GM19238 (cell line): ENCODE results near the gene SLC8A1.

Experiments
- DNase-seq: peaks from one replicate; pipeline ENCODE4 v3.0.0; 2011; ENCODE audit warnings: low spot score; ENCODE audit not compliant: insufficient read length

SLC8A1 gene

GRCh38 chr2:40421631-40422297 lies 30.1 kb downstream of the SLC8A1 start:
- no peak for DNase-seq

DNA sequence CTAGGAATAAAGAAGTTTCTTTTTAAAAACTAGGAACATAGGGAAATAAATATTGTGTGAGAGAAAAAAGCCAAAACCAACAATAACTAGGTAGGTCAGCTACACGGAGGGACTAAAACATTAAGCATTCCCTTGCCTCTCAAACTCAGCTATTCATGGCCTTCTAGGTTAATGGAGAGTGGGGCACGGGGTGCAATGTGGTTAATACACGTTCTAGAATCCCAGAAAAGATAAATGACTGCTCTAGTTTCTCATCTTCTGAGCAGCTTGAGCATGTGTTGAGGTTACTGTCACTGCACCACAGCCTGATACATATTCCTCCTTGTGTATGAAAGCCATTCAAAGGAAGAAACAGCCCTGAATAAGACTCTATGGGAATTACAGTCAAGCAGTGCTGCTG lies 31.4 kb downstream of the SLC8A1 start:
- DNase-seq = no peak

DNA sequence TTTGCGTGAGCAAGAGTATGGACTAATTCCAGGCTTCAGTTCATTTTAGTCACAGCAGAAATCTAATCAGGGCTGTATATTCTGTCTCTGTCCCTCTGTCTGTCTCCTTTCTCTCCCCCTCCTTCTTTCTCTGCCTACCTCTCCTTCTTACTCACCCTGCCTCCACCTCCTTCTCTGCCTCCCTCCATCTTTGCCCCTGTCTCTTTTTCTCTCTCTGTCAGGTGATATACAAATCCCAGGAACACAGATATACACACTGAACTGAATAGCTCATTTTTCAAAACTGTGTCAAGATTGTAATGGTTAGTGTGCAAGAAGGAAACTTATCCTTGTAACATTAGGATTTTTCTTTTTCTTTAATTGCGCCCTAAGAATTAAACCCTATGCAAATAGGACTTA lies 32.5 kb downstream of the SLC8A1 start:
- no peak for DNase-seq

GRCh38 chr2:40418614-40419363 lies 33.1 kb downstream of the SLC8A1 start:
- no peak for DNase-seq

DNA sequence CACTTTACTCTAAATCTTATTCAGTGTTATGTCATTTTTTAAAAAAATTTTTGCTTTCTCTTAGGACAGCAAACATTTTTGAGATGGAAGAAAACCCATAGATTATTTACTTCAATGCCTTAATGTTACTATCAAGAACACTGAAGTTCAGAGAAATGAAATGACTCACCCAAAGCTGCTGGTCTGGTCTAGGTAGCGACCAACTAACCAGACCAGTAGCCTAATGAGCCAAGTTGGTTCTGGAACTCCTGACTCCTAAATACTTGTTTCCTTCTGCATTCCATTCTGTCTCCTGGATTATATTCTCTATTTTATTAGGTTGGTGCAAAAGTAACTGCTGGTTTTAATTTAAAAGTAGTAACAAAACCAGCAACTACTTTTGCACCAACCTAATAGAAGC lies 35.4 kb downstream of the SLC8A1 start:
- no peak for DNase-seq

GRCh38 chr2:40415391-40415790 lies 36.5 kb downstream of the SLC8A1 start:
- no peak for DNase-seq

DNA sequence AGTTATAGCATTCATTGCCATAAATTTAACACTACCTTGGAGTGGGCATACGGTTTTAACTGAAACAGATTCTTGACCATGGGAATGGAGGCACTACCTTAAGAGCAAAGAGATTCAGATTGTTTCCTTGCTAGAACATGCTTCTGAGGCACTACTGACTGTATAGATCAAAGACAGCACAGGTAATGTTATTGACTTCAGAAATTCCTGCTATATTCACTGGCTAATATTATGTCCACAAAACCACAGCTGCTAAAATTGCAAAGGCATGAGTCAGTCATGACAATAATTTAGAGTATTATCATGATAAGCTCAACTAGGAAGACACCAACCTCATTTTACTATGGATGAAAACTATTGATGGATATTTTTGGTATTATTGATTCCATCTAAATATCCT lies 39.4 kb downstream of the SLC8A1 start:
- DNase-seq = no peak

DNA sequence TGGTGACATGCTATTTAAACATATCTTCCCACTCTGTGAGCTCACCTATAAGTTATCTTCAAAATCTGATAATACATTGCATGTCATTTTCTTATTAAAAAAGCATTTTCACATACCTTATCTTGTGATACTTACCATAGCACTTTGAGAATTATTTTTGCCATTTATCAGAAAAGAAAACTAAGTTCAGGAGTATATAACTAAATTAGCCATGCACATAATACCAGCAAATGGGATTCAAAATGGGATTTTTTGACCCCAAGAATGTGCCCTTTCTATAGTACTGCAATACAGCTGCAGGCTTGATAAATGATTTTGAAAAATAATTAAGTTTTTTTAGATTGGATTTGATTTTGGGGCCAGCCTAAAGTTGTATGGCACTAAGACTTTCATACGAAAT lies 41.2 kb downstream of the SLC8A1 start:
- DNase-seq = no peak

GRCh38 chr2:40409734-40410133 lies 42.2 kb downstream of the SLC8A1 start:
- DNase-seq = no peak

- DNase-seq = no peak
These were observed 45.2 kb downstream of the SLC8A1 start for GRCh38 chr2:40406485-40407289.

DNA sequence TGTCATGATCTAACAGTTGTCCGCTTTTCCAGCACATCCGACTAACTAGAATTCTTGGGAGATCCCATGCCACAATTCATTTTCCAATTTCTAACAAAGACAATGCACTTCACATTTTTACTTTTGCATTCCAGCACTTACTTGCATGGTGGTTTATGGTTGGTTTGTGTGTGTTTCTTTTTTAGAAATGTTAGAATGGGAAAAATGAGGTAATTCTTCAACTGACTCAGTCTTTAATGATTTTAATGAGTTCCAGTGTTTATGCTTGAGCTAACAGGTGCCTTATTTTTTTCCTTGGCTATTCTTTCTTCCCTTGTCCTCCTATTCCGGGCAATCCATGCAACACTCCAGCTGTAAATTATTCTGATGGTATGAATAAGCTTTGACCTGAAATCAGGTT lies 46.4 kb downstream of the SLC8A1 start:
- no peak for DNase-seq

GRCh38 chr2:40404517-40404916 lies 47.4 kb downstream of the SLC8A1 start:
- DNase-seq = no peak

DNA sequence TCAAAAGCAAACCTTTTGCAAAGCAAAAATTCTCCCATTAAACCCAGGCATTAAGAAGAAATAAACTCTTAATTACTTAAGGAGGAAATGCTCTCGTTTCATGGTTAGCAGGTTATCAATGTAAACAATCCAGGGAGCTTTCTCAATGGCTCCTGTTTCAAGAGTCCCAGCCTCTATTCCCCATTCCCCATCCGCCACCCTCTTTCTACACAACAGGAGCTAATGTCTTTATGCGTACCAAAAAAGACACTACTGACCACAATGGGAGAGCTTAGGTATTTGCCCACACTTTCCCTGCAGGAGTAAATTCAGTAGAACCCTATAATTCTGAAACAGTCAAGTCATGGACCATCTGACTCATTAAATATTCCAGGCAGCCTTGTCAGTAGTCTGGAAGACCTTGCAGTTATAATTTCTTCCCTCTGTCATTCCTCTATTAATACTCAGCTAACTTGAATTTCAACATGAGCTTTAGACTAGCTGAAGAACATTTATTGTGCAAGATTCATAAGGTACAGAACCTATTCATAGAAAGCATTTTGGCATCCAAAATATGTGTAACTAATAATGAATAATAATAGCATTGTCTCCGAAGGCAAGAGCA lies 48.6 kb downstream of the SLC8A1 start:
- no peak for DNase-seq

DNA sequence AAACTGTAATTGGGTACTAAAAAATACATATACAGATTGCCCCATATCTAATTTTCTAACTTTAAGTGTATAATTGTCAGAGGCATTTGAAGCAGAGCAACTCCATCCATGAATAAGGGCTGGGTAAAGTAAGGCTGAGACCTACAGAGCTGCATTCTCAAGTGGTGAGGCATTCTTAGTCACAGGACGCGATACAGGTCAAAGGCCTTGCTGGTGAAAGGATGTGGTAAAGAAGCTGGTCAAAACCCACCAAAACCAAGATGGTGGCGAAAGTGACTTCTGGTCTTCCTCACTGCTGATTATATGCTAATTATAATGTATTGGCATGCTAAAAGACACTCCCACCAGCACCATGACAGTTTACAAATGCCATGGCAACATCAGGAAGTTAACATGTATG lies 50.0 kb downstream of the SLC8A1 start:
- DNase-seq = no peak

- DNase-seq = no peak
These were observed 51.4 kb downstream of the SLC8A1 start for GRCh38 chr2:40400336-40400953.

DNA sequence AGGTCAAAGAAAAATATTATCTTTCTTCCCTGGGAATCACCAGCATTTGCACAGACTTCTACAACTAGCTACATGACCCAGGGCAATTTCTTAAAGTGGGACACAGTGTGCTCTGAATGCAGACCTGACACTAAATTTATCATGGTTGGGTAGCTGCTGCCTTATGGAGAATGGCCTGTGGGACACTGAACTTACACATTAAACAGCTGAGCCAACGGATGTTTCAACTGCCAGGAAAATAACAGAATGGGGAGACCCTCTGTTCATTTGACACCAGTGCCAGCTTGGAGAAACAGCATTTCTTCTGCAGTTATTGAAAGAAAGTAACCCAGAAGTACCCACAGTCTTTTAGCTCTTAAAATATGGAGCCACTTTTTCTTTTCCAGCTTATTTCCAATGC lies 54.1 kb downstream of the SLC8A1 start:
- DNase-seq = no peak

- DNase-seq = no peak
These were observed 55.8 kb downstream of the SLC8A1 start for GRCh38 chr2:40396124-40396523.

GRCh38 chr2:40395169-40396073 lies 56.5 kb downstream of the SLC8A1 start:
- DNase-seq = no peak

GRCh38 chr2:40394597-40394996 lies 57.3 kb downstream of the SLC8A1 start:
- no peak for DNase-seq

- no peak for DNase-seq
These were observed 57.9 kb downstream of the SLC8A1 start for GRCh38 chr2:40394031-40394430.
